DLD1 (cell line): ENCODE measurements around the gene XYLT1.

Source experiments
- in situ Hi-C: cut with HindIII; loops from 2 replicates; pipeline ENCODE4 v1.10.0; 2017; ENCODE audit warnings: low sequenced_read_pairs

XYLT1 gene

DNA sequence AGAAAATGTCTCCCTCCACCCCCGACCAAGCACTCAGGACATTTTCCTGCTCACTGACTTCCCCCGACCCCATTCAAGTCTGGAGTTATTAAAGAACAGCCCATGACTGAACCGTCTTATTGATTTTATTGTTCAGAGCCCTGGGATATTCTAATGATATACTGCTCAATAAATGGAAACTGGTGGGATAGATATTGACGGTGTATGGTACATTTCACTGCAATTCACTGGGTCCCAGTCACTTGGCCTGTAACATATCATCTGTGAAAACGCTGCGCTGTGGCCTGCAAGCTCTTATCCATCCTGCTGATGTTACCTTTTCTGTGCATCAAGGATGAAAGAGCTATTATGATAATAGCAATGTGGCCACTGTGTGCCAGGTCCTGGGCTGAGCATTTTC lies 258.2 kb downstream of the XYLT1 start:
- in situ Hi-C loops = no loop called here

DNA sequence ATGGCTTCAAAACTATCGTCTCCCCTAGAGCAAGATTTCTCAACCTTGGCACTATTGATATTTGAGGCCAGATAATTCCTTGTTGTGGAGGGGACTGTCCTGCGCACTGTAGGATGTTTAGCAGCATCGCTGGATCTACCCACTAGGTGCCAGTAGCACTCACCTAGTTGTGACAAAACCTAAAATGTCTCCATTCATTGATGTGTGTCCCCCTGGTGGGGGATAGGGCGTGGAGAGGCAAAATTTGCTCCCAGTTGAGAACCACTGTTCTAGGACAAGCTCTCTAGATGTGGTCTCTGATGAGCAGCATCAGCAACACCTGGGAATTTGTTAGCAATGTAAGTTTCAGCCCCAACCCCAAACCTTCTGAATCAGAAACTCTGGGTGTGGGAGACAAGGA lies 259.0 kb downstream of the XYLT1 start:
- in situ Hi-C loops = no loop called here

DNA sequence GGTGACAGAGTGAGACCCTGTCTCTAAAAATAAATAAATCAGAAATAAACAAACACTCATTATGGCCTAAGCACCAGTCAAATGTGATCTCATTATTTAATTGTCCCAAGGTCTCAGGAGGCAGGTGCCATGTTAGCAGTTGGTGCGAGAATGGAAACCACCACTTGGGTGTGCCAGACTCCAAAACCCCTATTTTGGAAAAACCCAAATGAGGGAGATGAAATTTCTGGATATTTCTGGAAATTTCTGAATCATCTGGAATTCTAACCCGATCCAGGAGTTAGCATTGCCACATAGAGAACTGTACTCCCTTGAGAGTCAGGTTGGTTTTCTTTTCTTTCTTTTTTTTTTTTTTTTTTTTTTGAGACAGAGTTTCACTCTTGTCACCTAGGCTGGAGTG lies 264.0 kb downstream of the XYLT1 start:
- in situ Hi-C loops = no loop called here

- in situ Hi-C loops = no loop called here
Observed at GRCh38 chr16:17205279-17206211, 265.2 kb downstream of the XYLT1 start.

- in situ Hi-C loops = no loop called here
Observed at GRCh38 chr16:17204644-17205043, 266.1 kb downstream of the XYLT1 start.

GRCh38 chr16:17204206-17204605 lies 266.6 kb downstream of the XYLT1 start:
- in situ Hi-C loops = no loop called here

DNA sequence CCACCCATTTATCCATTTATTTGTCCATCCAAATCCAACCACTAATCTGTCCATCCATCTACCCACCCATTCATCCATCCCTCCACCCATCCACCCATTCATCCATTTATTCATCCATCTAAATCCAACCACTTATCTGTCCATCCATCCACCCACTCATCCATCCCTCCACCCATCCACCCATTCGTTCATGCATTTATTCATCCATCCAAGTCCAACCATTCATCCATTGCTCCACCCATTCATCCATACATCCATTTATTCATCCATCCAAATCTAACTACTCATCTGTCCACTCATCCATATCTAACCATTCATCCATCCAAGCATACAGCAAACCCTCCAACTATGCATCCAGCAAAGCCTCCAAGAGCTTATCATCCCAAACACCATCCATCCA lies 267.3 kb downstream of the XYLT1 start:
- in situ Hi-C loops = no loop called here

- in situ Hi-C loops = no loop called here
Observed at GRCh38 chr16:17199135-17199534, 271.6 kb downstream of the XYLT1 start.

DNA sequence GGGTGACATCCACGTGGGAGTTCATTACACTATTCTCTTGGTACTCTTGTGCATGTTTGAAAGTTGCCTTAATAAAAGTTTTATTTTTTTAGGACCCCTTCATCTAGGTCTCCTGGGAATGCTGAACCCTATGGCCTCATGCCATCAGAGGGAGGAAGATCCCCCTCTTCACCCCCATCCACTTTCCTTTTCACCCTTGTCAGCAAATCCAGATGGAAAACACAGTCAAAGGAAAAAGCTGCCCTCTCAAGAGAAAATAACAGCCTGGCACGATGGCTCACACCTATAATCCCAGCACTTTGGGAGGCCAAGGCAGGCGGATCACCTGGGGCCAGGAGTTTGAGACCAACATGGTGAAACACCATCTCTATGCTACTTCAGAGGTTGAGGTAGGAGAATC lies 274.2 kb downstream of the XYLT1 start:
- in situ Hi-C loops = no loop called here

- in situ Hi-C loops = no loop called here
Observed at GRCh38 chr16:17194190-17194780, 276.5 kb downstream of the XYLT1 start.

DNA sequence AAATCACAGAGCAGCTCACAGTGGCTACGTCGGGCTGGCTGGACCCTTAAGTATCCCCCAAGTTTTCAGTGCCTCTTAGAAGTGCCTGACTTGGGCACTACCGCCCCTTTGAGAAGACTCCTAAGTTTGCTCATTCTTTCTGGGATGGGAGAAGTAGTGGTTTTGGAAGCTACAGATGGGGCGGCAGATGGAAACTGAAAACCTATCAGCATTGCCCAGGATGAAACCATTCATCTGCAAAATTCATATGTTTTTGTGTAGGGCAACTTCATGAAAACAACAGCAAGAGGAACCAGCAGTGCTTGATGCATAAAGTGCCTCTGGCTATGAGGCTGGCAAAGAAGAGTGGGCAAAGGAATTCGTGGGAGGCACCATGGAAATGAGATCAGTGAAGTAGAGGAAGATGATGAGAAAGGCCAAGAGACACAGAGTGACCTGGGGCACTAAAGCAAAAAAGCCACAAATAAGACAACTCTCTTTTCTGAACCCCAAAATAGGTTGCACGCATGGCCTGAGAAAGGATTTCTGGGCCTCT lies 277.1 kb downstream of the XYLT1 start:
- in situ Hi-C loops = no loop called here

- in situ Hi-C loops = no loop called here
Observed at GRCh38 chr16:17184026-17184425, 286.7 kb downstream of the XYLT1 start.

DNA sequence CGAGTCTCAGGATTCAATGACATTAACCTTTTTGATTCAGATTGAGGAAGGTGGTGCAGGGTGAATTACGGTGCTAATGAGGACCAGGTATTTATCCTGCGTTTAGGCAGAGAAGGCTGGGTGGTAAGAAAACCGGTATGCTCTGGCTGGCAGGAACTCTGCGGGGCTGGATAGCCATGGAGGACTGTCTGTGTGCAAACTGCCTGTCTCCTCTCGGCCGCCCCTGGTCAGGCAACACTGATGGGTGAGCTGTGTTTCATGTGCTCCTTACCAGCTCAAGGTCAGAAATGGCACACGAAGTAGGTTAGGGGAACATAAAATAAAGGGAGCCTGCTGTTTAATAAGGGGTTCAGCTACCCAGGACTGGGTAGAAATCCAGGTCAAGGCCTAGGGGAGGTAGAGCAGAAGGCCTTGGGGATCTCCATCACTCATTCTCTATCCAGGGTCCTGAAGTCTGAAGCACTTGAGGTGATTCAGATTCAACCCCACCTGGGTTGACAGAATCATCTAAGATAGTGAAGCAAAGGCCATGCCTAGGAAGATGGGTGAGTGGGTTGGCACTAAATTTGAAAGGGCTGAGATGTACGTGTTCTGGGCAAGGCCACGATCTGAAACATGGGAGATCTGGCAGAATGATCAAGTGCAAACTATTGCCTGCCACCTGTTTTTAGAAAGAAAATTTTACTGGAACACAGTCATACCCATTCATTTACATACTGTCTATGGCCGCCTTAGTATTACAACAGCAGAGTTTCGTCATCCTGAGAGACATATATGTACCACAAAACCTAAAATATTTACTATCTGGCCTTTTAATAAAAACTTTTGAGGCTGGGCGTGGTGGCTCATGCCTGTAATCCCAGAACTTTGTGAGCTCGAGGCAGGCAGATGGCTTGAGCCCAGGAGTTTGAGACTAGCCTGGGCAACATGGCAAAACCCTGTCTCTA lies 292.5 kb downstream of the XYLT1 start:
- in situ Hi-C loops = no loop called here

DNA sequence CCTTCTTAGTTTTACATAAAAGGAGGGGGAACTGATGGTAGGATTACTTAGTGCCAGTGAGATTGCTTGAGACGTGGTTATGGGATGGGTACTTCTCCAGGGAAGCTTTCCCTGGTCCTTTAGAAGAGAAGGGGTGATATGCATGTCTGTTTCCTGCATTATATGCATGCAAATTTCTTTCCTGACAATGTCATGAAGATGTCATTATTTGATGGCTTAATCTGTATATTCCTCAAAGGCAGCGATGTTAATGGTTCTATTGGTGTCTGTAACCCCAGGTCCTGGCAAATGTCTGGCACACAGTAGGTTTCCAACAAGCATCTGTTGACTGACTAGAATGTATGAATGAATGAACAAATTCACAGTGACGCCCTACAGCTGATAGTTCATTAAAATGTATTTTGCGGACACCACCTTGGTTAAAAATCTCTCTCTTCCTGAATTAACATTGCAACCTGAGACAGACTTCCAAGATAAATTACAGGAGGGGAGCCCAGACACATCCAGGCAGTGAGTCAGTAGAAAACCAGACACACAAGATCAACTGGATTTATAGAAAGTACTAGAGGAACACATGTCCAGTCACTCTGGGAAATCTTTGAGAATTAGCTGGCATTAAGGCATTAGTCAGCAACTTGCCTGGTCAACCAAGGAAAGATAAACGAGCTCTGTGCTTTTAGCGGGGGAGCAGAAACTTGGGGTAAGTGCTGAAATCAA lies 293.4 kb downstream of the XYLT1 start:
- in situ Hi-C loops = no loop called here

GRCh38 chr16:17176199-17176598 lies 294.6 kb downstream of the XYLT1 start:
- in situ Hi-C loops = no loop called here

DNA sequence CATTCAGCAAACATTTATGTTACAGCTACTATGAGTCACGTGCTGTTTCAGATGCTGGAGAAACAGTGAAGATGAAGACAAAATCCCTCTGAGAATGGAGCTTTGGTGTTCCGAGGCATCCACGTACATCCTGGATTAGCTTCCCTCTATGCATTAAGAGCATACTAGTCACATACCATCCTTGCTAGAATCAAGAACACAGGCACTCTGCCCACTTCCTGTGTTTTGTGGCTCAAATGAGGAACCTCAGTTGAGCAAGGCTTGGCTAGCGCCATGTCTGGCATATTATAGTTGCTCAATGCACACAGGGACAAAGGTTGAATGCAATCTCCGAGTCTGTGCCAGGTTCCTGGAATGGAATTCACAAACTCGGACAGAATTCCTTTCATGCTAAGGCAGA lies 297.5 kb downstream of the XYLT1 start:
- in situ Hi-C loops = no loop called here

GRCh38 chr16:17171250-17172143 lies 299.3 kb downstream of the XYLT1 start:
- in situ Hi-C loops = no loop called here

DNA sequence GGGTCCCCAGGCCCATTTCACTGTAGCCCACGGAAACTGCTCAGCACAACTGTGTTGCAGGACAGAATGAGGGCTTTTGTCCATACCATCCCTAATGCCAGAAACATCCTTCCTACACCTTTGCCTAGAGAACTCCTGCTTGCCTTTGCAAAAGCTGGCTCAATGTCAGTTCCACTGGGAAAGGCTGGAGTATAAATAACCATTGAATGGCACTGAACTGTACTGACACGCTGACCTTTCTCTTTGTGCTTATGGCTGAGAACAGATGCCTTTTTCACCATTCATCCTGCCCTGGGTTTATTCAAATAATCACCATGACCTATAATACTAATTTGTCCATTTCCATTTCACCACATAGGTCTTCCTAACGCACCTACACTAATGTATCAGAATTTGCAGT lies 300.3 kb downstream of the XYLT1 start:
- in situ Hi-C loops = no loop called here

GRCh38 chr16:17168181-17168580 lies 302.6 kb downstream of the XYLT1 start:
- in situ Hi-C loops = no loop called here
